ENCODE measurements around the gene TLE4.

Gene TLE4

DNA sequence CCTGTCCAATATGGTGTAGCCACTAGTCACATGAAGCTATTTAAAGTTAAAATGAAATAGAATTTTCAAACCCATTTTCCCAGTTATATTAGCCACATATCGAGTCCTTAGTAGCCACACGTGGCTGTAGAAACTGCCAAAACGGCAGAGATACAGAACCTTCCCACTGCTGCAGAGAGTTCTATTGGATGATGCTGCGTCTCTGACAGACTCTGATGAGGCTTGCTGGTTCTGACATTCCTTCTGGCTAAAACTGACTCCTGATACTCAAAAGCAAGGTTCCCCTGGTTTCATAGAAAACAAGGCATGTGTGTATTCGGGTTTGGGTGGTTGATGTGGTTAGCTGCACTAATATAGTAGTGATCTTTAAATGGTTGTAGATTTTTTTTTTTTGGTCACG lies 91.5 kb downstream of the TLE4 start:
- TF ChIP-seq, protein P1, sequence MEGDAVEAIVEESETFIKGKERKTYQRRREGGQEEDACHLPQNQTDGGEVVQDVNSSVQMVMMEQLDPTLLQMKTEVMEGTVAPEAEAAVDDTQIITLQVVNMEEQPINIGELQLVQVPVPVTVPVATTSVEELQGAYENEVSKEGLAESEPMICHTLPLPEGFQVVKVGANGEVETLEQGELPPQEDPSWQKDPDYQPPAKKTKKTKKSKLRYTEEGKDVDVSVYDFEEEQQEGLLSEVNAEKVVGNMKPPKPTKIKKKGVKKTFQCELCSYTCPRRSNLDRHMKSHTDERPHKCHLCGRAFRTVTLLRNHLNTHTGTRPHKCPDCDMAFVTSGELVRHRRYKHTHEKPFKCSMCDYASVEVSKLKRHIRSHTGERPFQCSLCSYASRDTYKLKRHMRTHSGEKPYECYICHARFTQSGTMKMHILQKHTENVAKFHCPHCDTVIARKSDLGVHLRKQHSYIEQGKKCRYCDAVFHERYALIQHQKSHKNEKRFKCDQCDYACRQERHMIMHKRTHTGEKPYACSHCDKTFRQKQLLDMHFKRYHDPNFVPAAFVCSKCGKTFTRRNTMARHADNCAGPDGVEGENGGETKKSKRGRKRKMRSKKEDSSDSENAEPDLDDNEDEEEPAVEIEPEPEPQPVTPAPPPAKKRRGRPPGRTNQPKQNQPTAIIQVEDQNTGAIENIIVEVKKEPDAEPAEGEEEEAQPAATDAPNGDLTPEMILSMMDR (conservative IDR thresholded peaks at IDR 0.05; ENCODE audit: low read depth, low read length), result no peak
- no peak overlapping the region for H3K4me3 ChIP-seq (ENCODE audit: low read length)
- DNase-seq (ENCODE audit: low read depth), result no peak

DNA sequence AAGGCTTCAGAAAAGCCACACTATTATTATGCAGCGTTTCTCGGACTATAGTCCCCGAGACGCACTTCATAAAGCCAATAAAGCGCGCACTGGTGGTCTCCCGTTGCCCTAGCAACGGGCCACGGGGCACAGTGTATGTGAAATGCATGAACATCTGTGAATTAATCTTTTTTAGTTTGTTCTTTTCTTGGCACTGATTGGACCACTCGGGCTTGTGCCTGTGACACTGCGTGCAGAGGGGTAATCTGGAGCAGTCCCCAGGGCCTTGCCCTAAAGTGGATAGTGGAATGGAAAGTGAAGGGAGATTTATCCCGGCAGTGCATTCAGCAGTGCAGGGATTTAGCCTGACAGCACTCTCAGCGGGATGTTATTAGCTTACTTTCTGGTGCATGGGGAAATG lies 92.1 kb downstream of the TLE4 start:
- H3K4me3 ChIP-seq (ENCODE audit: low read length), result no peak overlapping the region
- TF ChIP-seq, protein P1 (conservative IDR thresholded peaks at IDR 0.05; ENCODE audit: low read depth, low read length), result no peak
- no peak for DNase-seq (ENCODE audit: low read depth)

DNA sequence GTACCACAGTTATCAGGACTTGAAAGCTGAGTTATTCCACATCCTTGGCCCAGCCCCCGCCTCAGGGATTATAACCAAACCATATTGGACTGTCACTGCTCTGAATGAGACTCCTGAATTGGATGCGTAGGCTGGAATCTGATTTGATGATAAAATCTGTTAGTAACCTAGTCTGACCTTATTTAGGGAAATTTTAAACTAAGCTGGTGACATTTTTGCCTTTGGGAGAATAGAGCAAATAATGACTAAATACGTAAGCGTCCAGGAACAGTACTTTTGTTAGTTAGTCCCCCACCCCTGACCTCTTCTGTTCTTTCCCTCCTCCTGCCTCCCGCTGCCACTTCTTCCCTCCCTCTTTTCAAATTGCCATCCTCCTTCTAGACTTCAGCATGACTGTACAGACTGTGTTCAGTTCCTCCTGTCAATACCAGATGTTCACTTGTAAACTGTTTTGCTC lies 92.6 kb downstream of the TLE4 start:
- DNase-seq (ENCODE audit: low read depth), result no peak
- TF ChIP-seq, protein P1 (conservative IDR thresholded peaks at IDR 0.05; ENCODE audit: low read depth, low read length), result no peak
- no peak overlapping the region for H3K4me3 ChIP-seq (ENCODE audit: low read length)

DNA sequence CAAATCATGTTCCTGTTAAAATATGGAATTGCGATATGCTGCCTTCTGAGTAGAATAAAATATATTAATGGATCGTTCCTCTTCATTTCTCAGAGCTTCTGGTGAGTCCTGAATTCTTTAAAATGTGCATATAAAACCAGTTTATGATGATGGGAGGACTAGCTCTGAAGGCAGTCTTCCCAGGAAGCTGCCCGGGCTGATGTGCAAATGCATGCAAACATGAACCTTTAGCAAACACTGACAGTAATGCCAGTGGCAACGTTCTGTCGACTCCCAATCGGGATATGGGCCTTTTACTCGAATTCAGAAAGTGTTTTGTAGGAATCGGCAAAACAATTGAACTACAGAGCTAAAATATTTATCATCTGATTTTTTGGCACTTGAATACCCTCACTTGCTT lies 93.6 kb downstream of the TLE4 start:
- H3K4me3 ChIP-seq (ENCODE audit: low read length), result no peak overlapping the region
- DNase-seq (ENCODE audit: low read depth), result no peak
- TF ChIP-seq, protein P1 (conservative IDR thresholded peaks at IDR 0.05; ENCODE audit: low read depth, low read length), result no peak

DNA sequence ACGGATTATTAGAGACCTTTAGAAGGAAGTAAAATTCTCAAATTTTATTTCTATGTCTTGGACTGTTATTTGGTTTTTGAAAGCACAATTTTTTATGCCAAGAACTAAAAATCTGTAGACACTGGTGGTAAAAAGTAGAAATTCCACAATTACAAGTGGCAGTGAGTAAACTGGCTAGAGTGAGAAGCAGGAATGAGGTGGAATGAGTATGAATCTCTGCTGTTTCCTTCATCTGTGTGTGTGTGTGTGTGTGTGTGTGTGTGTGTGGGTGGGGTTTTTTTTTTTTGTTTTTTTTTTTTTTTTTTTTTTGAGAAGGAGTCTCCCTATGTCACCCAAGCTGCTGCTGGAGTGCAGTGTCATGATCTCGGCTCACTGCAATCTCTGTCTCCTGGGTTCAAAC lies 94.2 kb downstream of the TLE4 start:
- no peak overlapping the region for H3K4me3 ChIP-seq (ENCODE audit: low read length)
- no peak for DNase-seq (ENCODE audit: low read depth)
- TF ChIP-seq, protein P1 (conservative IDR thresholded peaks at IDR 0.05; ENCODE audit: low read depth, low read length), result no peak

DNA sequence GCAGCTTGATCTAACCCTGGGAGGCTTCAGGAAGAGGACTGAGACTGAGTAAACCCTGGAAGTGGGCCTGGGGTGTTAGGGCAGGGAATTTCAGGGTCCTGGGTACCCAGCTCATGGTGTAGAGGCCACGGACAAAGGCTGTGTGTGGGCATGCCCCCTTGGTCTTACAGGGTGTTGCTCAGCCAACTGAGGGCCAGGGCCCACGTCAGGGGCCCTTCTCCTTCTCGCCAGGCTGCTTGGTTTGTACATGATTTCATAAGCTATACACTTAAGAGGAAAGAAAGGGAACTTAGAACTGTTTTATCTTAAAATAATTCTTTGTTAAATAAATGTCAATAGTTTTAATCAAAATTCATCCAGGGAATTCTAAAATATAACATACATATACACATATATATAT lies 95.4 kb downstream of the TLE4 start:
- TF ChIP-seq, protein P1 (conservative IDR thresholded peaks at IDR 0.05; ENCODE audit: low read depth, low read length), result no peak
- no peak for DNase-seq (ENCODE audit: low read depth)
- no peak overlapping the region for H3K4me3 ChIP-seq (ENCODE audit: low read length)

DNA sequence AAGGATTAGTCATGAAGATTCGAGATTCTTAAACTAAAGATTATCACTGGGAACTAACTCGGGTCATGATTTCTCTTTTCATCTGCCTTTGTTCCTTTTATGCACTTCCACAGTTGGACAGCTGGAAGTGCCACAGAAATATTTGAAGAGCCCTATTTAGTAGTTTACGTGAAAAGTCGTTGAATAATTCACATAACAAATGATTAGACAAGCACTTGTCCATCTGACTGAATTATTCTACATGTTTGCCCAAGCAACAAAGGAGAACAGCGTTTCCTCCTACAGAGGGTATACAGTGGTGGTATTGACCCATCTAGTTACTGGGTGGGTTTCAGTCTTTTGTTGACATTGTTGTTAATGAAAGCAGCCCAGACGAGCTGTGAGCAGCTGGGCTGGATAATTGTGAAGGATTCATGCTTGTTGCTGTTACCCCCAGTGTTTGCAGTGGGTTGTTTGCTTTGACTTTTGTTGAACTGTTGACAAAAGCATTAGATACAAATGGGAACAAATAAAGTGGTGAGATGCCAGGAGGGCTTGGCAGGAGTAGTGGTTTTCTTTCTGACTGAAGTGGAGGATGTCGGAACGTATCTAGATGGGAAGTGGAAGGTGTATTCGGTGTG lies 96.2 kb downstream of the TLE4 start:
- H3K4me3 ChIP-seq (ENCODE audit: low read length), result no peak overlapping the region
- no peak for DNase-seq (ENCODE audit: low read depth)
- TF ChIP-seq, protein P1 (conservative IDR thresholded peaks at IDR 0.05; ENCODE audit: low read depth, low read length), result no peak

Measured in retinal pigment epithelial cell (primary cell).